Neural crest cell (in vitro differentiated cells): ENCODE results near the gene RLF. TPM values are rescaled to one million over a fixed set of nuclear protein-coding genes. Genes with fewer than 3 reads are reported as not detected.

Source experiments
- DNase-seq: peaks from one replicate; pipeline ENCODE4 v3.0.0; 2021; ENCODE audit warnings: low read depth, mixed read lengths, low spot score
- H3K27ac Mint-ChIP-seq: one replicate; pipeline ENCODE4 v1.8.0; 2021; ENCODE audit warnings: mild to moderate bottlenecking, mixed read lengths; ENCODE audit not compliant: unreplicated experiment
- H3K27me3 Mint-ChIP-seq: 2 replicates; pipeline ENCODE4 v1.8.0; 2021; ENCODE audit warnings: low read depth, mild to moderate bottlenecking, mixed read lengths
- H3K36me3 Mint-ChIP-seq: 2 replicates; pipeline ENCODE4 v1.8.0; 2021; ENCODE audit warnings: low read depth, mild to moderate bottlenecking, mixed read lengths
- H3K4me1 Mint-ChIP-seq: 2 replicates; pipeline ENCODE4 v1.8.0; 2021; ENCODE audit warnings: mixed read lengths
- H3K4me3 Mint-ChIP-seq: one replicate; pipeline ENCODE4 v1.8.0; 2021; ENCODE audit warnings: mild to moderate bottlenecking, mixed read lengths
- H3K9me3 Mint-ChIP-seq: 2 replicates; pipeline ENCODE4 v1.8.0; 2021; ENCODE audit warnings: mixed read lengths
- total RNA-seq: library from RNA; stranded (reverse); gene quantifications from 2 replicates; pipeline ENCODE4 v1.2.1, GENCODE V29; 2021
- TF ChIP-seq, protein P1 (sequence below): fragments of 200-600 bp; sonication (generic); conservative IDR thresholded peaks from 2 replicates; pipeline ENCODE4 v1.5.0; 2021; ENCODE audit warnings: antibody characterized with exemption, mild to moderate bottlenecking

Gene RLF
- total RNA-seq, 1 donor from 2014 or later = 24.0 TPM

DNA sequence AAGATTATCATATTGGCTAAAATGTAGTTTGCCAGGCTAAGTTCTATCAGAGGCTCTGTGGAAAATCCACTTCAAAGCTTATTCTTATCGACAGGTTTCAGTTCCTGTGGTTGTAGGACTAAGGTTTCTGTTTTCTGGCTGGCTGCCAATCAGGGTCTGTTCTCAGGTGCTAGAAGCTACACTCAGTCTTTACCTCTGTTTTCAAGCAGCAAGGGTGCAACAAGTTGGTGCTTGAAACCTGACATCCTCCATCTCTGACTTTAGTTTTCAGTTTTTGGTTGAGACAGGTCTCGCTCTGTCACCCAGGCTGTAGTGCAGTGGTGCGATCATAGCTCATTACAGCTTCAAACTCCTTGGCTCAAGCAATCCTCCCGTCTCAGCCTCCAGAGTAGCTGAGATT lies 71.3 kb downstream of the RLF start:
- Mint-ChIP-seq H3K4me3 (no peak overlapping the region), H3K36me3 (no peaks in the 10 kb centered on the region), H3K4me1 (no peaks in the 10 kb centered on the region), H3K27me3 (no peaks in the 10 kb centered on the region), H3K27ac (peak overlapping the region; percentile 75), H3K9me3 (no peaks in the 10 kb centered on the region)
- TF ChIP-seq, protein P1, sequence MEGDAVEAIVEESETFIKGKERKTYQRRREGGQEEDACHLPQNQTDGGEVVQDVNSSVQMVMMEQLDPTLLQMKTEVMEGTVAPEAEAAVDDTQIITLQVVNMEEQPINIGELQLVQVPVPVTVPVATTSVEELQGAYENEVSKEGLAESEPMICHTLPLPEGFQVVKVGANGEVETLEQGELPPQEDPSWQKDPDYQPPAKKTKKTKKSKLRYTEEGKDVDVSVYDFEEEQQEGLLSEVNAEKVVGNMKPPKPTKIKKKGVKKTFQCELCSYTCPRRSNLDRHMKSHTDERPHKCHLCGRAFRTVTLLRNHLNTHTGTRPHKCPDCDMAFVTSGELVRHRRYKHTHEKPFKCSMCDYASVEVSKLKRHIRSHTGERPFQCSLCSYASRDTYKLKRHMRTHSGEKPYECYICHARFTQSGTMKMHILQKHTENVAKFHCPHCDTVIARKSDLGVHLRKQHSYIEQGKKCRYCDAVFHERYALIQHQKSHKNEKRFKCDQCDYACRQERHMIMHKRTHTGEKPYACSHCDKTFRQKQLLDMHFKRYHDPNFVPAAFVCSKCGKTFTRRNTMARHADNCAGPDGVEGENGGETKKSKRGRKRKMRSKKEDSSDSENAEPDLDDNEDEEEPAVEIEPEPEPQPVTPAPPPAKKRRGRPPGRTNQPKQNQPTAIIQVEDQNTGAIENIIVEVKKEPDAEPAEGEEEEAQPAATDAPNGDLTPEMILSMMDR = no peak
- no peak for DNase-seq

DNA sequence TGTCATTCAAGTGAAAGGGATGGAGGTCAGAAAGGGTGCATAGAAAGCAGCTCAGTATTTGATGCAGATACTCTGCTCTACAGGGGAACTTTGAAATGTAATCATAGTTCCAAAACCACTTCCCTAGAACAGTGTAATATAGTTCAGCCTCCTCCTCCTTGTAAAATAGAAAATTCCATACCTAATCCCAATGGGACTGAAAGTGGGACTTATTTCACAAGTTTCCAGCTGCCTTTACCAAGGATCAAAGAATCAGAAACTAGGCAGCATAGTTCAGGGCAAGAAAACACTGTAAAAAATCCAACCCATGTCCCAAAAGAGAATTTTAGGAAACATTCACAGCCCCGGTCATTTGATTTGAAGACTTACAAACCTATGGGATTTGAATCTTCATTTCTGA lies 78.4 kb downstream of the RLF start:
- H3K4me1 Mint-ChIP-seq = no peaks in the 10 kb centered on the region
- no peaks in the 10 kb centered on the region for H3K36me3 Mint-ChIP-seq
- no peak for DNase-seq
- no peak overlapping the region for H3K4me3 Mint-ChIP-seq
- no peaks in the 10 kb centered on the region for H3K9me3 Mint-ChIP-seq
- H3K27ac Mint-ChIP-seq = no peak overlapping the region
- TF ChIP-seq, protein P1 = no peak
- no peaks in the 10 kb centered on the region for H3K27me3 Mint-ChIP-seq

DNA sequence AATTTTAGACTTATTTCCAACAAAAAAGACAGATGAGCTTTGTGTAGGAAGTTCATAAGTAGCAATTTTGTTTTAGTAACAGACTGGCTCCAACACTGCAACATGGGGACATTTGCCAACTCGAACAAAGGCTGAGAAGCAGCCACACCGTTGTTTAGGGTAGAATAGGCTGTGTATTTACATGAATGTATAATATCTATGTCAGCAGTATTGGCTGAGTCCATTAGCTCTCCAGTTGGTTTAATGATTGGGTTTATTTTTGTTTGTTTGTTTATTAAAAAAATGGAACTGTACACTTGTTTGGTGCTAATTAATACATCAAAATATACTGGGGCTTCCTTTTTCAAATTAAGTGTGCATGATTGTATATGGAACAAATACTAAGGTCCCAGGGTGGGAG lies 79.2 kb downstream of the RLF start:
- no peak overlapping the region for H3K27ac Mint-ChIP-seq
- H3K4me3 Mint-ChIP-seq = no peak overlapping the region
- H3K27me3 Mint-ChIP-seq = no peaks in the 10 kb centered on the region
- no peak for DNase-seq
- TF ChIP-seq, protein P1 = no peak
- no peaks in the 10 kb centered on the region for H3K36me3 Mint-ChIP-seq
- no peaks in the 10 kb centered on the region for H3K4me1 Mint-ChIP-seq
- no peaks in the 10 kb centered on the region for H3K9me3 Mint-ChIP-seq

DNA sequence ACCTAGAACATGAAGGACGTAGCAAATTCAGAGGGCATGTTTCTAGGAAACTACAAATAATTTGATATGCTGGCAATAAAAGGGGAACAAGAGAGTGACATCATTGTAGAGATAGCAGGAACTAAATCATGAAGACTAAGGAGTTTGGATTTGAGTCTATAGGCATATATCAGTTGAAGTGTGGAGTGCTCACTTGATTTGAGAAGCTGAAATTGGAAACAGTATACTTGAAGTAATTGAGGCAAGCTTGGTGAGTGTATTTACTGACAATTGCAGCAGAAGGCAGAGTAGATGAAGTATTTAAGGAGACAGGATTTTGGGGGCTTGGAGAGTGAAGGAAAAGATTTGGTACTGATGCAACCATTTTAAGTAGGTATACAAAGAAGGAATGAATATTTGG lies 80.2 kb downstream of the RLF start:
- Mint-ChIP-seq H3K36me3 (no peaks in the 10 kb centered on the region), H3K4me1 (no peaks in the 10 kb centered on the region), H3K4me3 (no peak overlapping the region), H3K27me3 (no peaks in the 10 kb centered on the region), H3K9me3 (no peaks in the 10 kb centered on the region), H3K27ac (no peak overlapping the region)
- no peak for DNase-seq
- TF ChIP-seq, protein P1 = no peak

DNA sequence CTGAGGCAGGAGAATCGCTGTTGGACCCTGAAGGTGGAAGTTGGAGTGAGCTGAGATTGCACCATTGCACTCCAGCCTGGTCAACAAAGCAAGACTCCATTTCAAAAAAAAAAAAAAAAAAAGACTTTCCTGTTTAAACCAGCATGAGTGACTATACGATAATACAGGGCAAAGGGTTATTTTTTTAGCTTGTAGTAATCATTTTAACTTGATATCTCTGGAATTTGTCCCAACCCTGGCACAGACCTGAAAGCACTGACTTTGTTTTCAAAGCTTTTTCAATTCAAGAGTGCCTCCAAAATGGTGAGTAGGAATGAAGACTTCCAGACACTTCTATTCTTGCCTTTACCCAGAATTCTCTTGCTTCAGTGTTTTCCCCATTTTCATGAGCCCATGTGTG lies 82.2 kb downstream of the RLF start:
- H3K9me3 Mint-ChIP-seq = no peaks in the 10 kb centered on the region

More for the DNA sequence above, 82.2 kb downstream of the RLF start:
- Mint-ChIP-seq H3K27ac (no peak overlapping the region), H3K27me3 (no peaks in the 10 kb centered on the region), H3K4me1 (no peaks in the 10 kb centered on the region), H3K36me3 (no peaks in the 10 kb centered on the region), H3K4me3 (no peak overlapping the region)
- DNase-seq = no peak
- TF ChIP-seq, protein P1 = no peak
